DMS 273 treated with DMSO at 0.1 percent for 48 hours (cell line): ENCODE data around the gene ATP2A1.
A peak's percentile ranks its signal among the peaks of the same experiment; 100 is the strongest.

Source experiments
- DNase-seq: peaks from one replicate; lab custom pipeline; 2025; lab: John Stamatoyannopoulos, UW

ATP2A1 gene

DNA sequence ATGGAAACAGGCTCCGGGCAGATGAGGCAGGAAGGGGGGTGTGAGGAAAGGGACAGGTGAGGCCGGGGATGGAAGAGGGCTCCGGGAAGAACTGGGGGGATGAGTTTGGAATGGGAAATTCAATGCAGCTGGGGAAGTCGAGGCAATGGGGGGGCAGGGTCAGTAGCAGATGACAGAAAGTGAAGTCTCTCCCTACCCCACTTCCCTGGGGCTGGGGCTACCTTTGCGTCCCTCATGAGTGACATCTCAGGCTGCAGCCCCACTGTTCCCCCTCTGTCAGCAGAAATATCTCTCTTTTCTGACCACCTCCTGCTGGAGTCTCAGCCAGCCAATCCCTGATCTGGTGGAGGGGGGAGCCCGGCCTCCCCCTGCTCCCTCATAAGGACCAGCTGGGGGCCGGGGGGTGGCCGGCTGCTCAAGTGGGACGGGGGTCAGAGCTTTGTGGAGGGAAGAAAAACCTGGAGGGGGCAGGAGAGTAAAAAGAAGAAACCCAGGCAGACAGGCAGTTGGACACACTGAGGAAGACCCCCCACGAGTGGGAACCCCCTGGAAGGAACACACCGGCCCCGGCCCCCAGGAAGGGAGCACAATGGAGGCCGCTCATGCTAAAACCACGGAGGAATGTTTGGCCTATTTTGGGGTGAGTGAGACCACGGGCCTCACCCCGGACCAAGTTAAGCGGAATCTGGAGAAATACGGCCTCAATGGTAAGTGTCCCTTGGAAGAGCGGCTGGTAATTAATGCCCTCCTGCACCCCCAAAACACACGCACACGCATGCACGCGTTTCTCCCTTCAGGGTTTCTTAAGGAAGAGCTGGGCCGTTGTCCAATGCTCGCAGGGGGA lies at the start of gene ATP2A1:
Gene ATP2A1, plus strand, starts transcription at position 406 of the 844 bp plus-strand sequence. Its CDS starts 184 bp downstream, at position 590.
- no peak for DNase-seq

GRCh38 chr16:28829747-28830146 lies 48.5 kb upstream of the ATP2A1 start:
- DNase-seq = no peak

DNA sequence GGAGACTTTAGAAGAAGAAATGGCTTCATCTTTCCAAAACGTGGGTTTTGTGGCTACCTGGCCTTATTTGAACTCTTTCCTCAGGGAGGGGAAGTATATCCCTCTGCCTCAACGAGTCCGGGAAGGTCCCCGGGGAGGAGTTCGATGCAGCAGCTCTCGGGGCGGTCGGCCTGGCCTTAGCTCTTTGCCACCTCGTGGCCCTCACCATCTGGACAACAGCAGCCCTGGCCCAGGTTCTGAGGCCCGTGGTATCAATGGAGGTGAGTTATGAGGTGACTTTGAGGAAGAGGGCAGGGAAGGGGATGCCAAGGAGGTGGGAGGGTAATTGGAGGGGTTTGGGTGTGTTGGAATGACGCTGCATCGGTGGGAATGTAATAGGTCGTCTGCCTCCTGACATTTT lies 47.8 kb upstream of the ATP2A1 start:
- no peak for DNase-seq

- no peak for DNase-seq
These were observed 43.9 kb upstream of the ATP2A1 start for GRCh38 chr16:28834349-28834748.

DNA sequence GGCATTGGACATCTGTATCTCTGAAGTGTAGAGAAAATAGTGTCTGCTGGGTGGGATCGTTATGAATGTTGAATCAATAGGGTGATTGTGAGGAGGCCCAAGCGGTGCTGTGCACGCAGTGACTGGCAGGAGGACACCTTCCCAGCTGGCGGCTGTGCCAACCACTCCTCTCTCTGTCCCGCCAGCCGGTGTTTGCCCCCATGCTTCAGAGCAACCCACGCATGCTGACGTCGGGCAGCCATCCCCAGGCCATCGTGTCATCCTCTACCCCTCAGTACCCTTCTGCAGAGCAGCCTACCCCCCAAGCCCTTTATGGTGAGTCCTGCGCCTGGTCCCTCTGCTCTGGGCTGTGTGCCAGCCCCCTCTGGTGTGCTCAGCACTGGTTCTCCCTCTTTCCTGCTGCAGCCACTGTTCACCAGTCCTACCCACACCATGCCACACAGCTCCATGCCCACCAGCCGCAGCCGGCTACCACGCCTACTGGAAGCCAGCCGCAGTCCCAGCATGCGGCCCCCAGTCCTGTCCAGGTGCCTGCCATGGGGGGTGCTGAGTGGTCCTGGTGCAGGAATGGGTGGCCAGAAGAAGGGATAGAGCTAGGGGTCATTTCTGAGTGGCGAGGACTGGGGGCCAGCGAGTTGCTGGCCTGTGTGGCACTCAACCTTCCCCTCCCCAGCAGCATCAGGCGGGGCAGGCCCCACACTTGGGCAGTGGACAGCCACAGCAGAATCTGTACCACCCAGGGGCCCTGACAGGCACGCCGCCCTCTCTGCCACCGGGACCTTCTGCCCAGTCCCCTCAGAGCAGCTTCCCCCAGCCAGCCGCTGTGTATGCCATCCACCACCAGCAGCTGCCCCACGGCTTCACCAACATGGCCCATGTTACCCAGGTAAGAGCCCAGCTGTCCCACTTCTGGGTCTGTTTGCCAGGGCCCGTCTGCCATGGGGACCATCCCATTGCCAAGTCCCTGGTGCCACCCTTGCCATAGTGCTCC lies 43.1 kb upstream of the ATP2A1 start:
- DNase-seq = no peak

GRCh38 chr16:28835864-28836760 lies 42.2 kb upstream of the ATP2A1 start:
- no peak for DNase-seq

GRCh38 chr16:28836761-28837064 lies 41.6 kb upstream of the ATP2A1 start:
- no peak for DNase-seq

- no peak for DNase-seq
These were observed 40.4 kb upstream of the ATP2A1 start for GRCh38 chr16:28837672-28838557.

- DNase-seq = no peak
These were observed 39.8 kb upstream of the ATP2A1 start for GRCh38 chr16:28838558-28838918.

- no peak for DNase-seq
These were observed 39.2 kb upstream of the ATP2A1 start for GRCh38 chr16:28839004-28839639.

- DNase-seq = no peak
These were observed 38.4 kb upstream of the ATP2A1 start for GRCh38 chr16:28839899-28840298.

DNA sequence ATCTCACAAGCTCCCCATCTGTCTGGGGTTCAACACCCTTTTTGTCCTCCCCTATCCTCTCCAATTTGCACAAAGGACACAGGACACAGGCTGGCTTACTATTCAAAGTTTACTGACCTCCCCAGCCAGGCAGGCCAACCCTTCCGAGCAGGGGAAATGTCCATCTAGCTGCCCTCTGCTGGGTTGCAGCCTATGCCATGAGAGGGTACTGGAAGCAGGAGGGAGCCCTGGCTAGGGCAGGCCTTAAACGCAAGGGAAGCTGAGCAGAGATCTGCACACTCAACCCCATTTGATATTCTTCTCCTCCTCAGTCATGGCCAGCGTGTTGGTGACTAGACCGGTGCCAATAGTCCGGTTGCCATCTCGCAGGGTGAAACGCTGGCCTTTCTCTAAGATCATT lies 35.6 kb upstream of the ATP2A1 start:
- DNase-seq = no peak

GRCh38 chr16:28843766-28844165 lies 34.5 kb upstream of the ATP2A1 start:
- DNase-seq = no peak

DNA sequence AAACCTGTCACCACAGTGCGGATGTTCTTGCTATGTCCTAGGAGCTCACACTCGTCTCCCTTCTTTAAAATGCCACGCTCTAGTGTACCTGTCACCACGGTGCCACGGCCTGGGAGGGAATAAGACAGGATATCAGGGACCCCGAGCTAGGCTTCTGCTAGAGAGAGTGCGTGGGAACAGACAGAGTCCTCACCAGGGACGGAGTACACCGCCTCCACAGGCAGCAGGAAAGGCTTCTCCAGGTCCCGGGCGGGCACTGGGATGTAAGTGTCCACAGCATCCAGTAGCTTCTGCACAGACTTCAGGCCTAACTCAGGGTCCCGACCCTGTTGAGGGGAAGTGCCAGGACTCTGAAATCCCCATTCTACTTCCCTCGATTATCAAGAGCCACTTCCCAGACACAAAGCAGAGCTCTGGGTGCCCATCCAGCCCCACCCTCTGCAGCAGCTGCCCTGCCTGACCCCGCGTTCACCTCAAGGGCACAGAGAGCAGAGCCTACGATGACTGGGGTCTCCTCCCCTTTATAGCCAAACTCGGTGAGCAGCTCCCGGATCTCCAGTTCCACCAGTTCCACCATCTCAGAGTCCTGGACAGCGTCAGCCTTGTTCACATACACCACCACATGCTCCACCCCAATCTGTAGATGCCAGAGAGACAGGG lies 33.9 kb upstream of the ATP2A1 start:
- DNase-seq = no peak

- DNase-seq = peak; percentile 21
These were observed 33.0 kb upstream of the ATP2A1 start for GRCh38 chr16:28845293-28845692.

- DNase-seq = no peak
These were observed 32.6 kb upstream of the ATP2A1 start for GRCh38 chr16:28845761-28846079.

GRCh38 chr16:28846080-28846932 lies 32.0 kb upstream of the ATP2A1 start, which contains the start of gene TUFM:
Gene TUFM, minus strand, starts transcription at chr16:28846348. Its CDS starts 79 bp downstream, at chr16:28846269.
- peak; percentile 97 for DNase-seq

GRCh38 chr16:28846933-28847273 lies 31.4 kb upstream of the ATP2A1 start:
- no peak for DNase-seq

GRCh38 chr16:28858421-28858820 lies 19.9 kb upstream of the ATP2A1 start:
- DNase-seq = no peak
